GM21528 (cell line): Measurements from ENCODE around the gene DRICH1.
"Not testable (repeated sequence)": the region's sequence is repeated elsewhere in the genome, so short reads cannot be mapped to it uniquely, and the experiment has no call there.

Source experiments
- ATAC-seq: cut with Tn5 transposase; IDR thresholded peaks from one replicate; pipeline ENCODE4 v1.9.1; 2021; ENCODE audit warnings: mild to moderate bottlenecking, moderate library complexity; ENCODE audit not compliant: unreplicated experiment, low FRiP score

DRICH1 gene, protein sequence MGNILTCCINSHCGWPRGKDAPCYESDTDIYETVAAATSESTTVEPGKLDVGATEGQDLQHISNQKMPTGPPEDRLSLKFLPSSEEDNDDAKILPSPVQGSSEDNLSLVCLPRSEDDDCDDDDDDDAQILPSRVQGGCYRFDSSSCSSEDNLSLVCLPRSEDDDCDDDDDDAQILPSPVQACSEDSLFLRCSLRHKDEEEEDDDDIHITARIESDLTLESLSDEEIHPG

GRCh38 chr22:23632178-23632577 is at the start of gene DRICH1:
Gene DRICH1, minus strand, starts transcription at chr22:23632321. Its CDS starts 298 bp downstream, at chr22:23632023.
- no peak for ATAC-seq

DNA sequence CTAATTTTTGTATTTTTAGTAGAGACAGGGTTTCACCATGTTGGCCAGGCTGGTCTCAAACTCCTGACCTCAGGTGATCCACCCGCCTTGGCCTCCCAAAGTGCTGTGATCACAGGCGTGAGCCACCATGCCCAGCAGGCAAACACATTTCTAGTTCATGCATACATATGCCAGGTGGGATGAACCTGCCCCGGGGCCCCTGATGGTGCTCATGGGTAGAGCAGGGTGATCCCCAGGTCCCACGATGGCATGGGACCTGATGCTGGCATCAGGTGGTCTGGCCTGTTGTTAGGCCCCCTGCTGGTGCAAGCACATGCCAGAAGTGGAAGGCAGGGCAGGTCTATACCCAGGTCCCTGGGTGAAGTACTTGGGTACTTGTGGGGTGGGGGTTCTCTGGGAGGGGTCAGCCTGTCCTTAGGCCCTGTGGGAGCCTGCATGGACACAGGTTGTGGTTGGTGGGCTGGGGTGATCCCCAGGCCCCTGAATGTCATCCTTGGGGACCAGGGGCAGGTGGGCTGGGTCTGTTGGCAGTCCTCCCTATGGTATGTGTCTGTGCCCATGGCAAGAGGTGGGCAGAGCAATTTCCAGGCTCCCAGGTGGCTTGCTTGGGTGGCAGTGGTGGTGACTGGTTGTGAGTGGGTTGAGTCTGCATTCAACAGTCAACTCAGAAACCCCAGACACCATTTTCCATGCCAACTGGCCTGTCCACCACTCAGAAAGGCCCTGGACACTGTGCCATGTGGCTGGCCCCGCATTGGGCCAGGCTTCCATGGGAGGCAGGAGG is 49.1 kb upstream of the DRICH1 start:
- no peak for ATAC-seq

DNA sequence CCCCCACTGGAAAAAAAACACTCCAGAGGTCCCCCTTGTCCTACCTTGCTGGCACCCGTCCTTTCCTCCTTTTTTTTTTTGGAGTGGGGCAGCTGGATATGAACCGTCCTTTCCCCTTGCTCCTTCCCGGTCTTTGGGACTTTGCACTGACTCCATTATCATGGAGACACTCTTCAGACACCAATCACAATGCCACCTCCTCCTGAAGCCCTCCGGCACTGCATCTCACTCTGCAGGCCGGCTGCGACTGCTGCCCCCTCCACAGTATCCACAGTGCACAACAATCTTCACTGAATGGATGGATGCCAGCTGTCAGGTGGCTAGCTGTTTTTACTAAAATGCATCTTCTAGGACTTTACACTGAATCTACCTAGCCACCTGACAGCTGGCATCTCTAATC is 46.0 kb upstream of the DRICH1 start:
- ATAC-seq: no peak

- no peak for ATAC-seq
Observed at GRCh38 chr22:23677701-23677995, 45.5 kb upstream of the DRICH1 start.

DNA sequence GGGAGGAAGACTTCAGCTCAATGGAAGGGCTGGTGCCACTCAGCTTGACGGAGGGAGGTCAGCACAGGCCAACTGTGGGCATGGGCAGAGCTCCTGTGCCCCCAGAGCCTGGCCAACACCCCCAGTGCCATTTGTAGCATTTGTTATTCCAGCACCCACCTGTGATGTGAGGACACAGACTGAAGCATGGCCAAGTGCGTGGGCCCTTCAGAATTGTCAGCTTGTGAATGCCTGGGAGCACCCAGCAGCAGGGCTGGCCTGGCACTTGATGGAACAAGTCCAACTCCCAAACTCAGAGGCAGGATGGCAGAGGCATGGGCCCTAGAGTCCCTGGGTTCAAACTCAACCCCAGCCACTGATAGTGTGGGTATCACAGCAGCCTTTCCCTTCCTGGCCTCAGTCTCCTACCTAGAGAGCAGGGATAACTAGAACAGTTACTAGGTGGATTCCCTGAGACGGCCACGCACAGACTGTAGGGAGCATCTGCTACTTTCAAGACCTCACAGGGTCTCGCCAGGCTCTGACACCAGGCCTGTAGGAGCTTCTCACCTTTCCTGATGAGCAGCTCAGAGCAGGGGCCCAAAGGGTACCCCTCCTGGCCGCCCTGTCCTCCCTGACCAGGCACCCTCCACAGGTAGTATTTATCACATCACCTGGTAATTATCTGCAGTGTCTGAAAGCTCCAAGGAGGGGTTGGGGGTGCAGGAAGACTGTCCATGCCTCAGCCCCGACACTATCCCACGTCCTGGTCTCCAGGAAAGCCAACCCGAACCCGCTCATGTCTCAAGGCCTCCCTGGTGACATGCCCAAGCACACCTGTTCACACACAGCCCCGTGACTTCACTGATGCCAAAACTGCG is 45.0 kb upstream of the DRICH1 start:
- not testable (repeated sequence) for ATAC-seq

DNA sequence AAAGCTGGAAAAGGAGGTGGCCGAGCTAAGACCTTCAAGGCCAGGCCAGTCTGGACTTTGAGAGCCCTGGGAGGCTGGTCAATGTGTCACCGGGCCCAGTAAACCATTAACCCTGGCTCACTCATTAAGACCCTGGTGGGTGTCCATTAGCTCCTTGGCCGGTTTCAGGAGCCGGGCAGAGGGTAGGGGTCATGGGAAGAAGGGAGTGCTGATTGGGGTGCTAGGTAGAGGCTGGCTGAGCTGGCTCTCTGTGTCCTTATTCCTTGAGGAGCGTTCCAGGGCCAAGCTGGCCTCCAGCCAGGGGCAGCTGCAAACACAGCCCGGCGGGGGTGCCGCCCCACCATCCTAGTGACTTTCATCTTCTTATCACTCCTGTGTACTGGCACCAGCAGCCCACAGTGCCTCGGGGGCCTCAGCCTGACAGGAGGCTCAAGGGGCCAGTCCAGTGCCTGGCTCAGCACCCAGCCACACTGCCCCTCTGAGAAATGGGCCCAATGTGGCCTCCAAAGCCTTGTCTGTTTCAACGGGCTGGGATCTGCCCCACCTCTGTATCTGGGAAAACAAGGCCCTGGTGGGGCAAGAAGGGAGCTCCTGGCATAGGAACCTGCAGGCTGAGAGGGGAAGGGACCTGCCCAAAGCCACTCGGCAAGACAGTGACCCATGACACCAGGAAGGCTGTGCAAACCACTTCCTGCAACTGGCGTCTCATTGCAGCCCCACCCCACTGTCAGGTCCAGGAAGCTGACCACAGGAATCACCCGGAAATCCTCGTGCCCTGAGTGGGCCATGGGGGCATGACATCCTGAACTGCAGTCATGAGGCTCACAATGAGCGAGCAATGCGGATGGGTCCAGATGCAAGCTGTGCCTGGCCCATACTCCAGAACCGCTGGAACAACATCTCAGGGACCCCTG is 43.6 kb upstream of the DRICH1 start:
- ATAC-seq: no peak

- not testable (repeated sequence) for ATAC-seq
Observed at GRCh38 chr22:23674886-23675501, 42.9 kb upstream of the DRICH1 start.

DNA sequence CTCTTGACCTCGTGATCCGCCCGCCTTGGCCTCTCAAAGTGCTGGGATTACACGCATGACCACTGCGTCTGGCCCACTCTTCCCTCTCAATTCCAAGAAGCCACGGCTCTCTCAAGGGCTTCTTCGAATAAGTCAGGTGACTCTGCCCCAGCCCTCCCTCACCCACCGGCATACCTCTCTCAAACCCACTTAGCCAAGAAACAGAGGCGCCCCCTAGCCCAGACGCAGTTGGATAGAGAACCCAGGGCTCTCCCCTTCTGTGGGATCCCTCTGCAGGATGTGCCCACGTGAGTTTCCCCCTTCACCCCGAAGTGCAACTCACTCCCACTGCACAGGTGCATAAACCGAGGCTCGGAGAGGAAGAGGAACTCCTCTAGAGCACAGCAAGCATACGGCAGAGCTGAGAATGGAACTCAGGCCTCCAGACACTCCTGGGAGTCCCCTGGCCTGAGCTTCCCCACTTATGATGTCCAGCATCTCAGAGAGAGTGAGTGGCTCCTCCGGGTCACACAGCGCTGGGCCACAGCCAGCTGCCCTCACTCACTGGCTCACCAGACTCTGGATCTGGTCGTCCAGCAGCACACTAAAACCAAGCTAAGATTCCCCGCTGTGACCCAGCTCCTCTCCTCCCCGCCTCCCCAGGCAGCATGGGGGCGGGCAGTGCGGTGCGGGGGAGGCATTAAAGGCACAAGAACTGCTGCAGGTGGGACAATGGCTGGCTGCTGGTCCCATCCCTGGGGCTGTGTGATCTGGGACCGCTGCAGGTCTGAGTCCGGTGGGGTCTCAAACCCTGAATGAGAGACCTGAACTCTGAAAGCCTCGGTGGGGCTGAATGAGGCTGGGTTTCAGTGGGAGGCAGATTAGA is 41.9 kb upstream of the DRICH1 start:
- no peak for ATAC-seq

- no peak for ATAC-seq
Observed at GRCh38 chr22:23673050-23673620, 41.0 kb upstream of the DRICH1 start.

DNA sequence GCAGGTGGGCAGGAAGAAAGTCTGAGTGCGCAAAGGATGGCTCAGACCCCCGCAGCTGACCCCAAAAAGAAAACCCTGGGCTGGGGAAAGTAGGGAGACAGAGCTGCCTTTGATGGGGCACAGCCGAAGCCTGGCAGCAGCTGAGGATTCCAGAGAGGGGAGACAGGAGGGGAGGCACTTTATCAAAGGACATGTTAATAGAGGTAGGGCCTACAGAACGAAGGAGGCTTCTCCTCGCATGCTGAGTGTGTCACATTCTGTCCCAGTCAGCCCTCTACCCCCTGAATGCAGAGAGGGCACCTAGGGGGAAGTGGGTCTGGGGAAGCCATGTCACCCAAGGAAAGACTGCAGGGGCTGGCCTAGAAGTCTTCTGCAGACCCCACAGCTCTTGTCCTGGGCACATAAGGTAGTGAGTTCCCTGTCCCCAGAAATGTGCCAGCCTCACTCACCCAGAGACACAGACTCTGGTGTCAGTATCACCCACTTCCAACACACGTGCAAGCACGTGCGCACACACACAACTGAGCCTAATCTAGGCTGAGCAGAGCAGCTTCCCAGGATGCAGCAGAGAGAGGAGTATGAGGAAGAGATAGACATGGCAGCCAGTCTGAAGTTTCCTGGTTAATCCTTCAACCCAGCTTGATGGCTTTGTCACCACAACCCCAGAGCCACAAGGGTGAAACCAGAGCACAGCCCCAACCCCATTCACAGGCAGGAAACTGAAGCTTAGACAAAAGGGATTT is 40.4 kb upstream of the DRICH1 start:
- ATAC-seq: not testable (repeated sequence)

DNA sequence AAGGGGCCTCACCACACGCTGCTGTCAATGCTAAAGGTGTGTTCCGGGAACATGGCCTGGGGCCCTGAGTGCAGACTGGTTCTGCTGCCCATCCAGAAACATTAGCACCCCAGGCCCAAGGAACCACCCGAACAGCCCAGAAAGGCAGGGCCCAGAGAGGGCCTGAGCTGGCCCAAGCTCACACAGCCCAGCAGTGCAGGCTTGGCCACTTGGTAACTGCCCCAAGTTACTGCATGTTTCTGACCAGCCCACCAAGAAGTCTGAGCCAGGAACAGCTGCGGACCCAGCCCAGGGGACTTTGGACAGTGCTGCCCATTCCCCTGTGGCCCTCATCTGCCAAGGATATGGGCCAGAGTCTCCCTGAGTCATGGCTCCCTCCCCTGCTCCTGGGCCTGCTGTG is 39.3 kb upstream of the DRICH1 start:
- not testable (repeated sequence) for ATAC-seq

- no peak for ATAC-seq
Observed at GRCh38 chr22:23670378-23671295, 38.5 kb upstream of the DRICH1 start.

- ATAC-seq: not testable (repeated sequence)
Observed at GRCh38 chr22:23660381-23660780, 28.3 kb upstream of the DRICH1 start.

GRCh38 chr22:23657727-23658126 is 25.6 kb upstream of the DRICH1 start:
- no peak for ATAC-seq

- ATAC-seq: no peak
Observed at GRCh38 chr22:23655891-23656475, 23.9 kb upstream of the DRICH1 start.

- ATAC-seq: no peak
Observed at GRCh38 chr22:23652711-23653110, 20.6 kb upstream of the DRICH1 start.
